Renal cortex interstitium (tissue), 11 donors: Measurements from ENCODE around the gene DENND4A. TPM values are rescaled to one million over a fixed set of nuclear protein-coding genes. Genes with fewer than 3 reads are reported as not detected.
"Not testable (repeated sequence)": the region's sequence is repeated elsewhere in the genome, so short reads cannot be mapped to it uniquely, and the experiment has no call there.

Experiments
- DNase-seq, 11 donors: peaks; one replicate each; pipeline ENCODE4 v3.0.0-alpha.2; 2013; ENCODE audit warnings: low read depth in 9 of 11, low spot score in 4 of 11; ENCODE audit errors: extremely low read depth in 1 of 11
- polyA plus RNA-seq, 3 donors: library from polyadenylated mRNA; unstranded; fragments of 120-200 nt; gene quantifications; one replicate each; pipeline ENCODE4 v1.2.1, GENCODE V29; 2013; ENCODE audit not compliant: insufficient read length in 3 of 3

The DENND4A gene
- polyA plus RNA-seq, 3 donors, result 14.8 to 21.2 (median 17.0) TPM

GRCh38 chr15:65824031-65824743 lies 32.1 kb upstream of the DENND4A start:
- peak in 3 of 11 donors; percentile 35 to 54 (median 40) for DNase-seq

- DNase-seq, result no peak
Observed at GRCh38 chr15:65822316-65822715, 30.2 kb upstream of the DENND4A start.

GRCh38 chr15:65821070-65821469 lies 29.0 kb upstream of the DENND4A start:
- no peak for DNase-seq

- DNase-seq, result no peak
Observed at GRCh38 chr15:65819563-65819960, 27.5 kb upstream of the DENND4A start.

GRCh38 chr15:65818927-65819562 lies 27.0 kb upstream of the DENND4A start:
- DNase-seq, result no peak

GRCh38 chr15:65816441-65816840 lies 24.3 kb upstream of the DENND4A start:
- DNase-seq, result no peak

GRCh38 chr15:65816008-65816407 lies 23.9 kb upstream of the DENND4A start:
- not testable (repeated sequence) for DNase-seq

- DNase-seq, result not testable (repeated sequence)
Observed at GRCh38 chr15:65814271-65814670, 22.2 kb upstream of the DENND4A start.

- DNase-seq, result no peak
Observed at GRCh38 chr15:65812916-65813315, 20.8 kb upstream of the DENND4A start.

- no peak for DNase-seq
Observed at GRCh38 chr15:65812467-65812866, 20.4 kb upstream of the DENND4A start.

- no peak for DNase-seq
Observed at GRCh38 chr15:65811835-65812234, 19.7 kb upstream of the DENND4A start.

- DNase-seq, result not testable (repeated sequence)
Observed at GRCh38 chr15:65811011-65811733, 19.1 kb upstream of the DENND4A start.

- DNase-seq, result no peak
Observed at GRCh38 chr15:65806397-65806796, 14.3 kb upstream of the DENND4A start.

- DNase-seq, result no peak
Observed at GRCh38 chr15:65805019-65805745, 13.1 kb upstream of the DENND4A start.

- DNase-seq, result no peak
Observed at GRCh38 chr15:65804252-65804931, 12.3 kb upstream of the DENND4A start.

- DNase-seq, result no peak
Observed at GRCh38 chr15:65801229-65801805, 9.2 kb upstream of the DENND4A start.

- DNase-seq, result no peak
Observed at GRCh38 chr15:65796610-65797078, 4.6 kb upstream of the DENND4A start.

- no peak for DNase-seq
Observed at GRCh38 chr15:65795663-65796216, 3.6 kb upstream of the DENND4A start.
